HG03342 (cell line): ENCODE results near the gene ARGFX.
"Not testable (repeated sequence)": the region's sequence is repeated elsewhere in the genome, so short reads cannot be mapped to it uniquely, and the experiment has no call there.

Experiments used
- ATAC-seq: cut with Tn5 transposase; IDR thresholded peaks from one replicate; pipeline ENCODE4 v1.9.1; 2021; ENCODE audit warnings: mild to moderate bottlenecking, moderate library complexity; ENCODE audit not compliant: unreplicated experiment

ARGFX gene

GRCh38 chr3:121598564-121598963 lies 30.8 kb downstream of the ARGFX start:
- ATAC-seq, result no peak

GRCh38 chr3:121599900-121600299 lies 32.2 kb downstream of the ARGFX start:
- not testable (repeated sequence) for ATAC-seq

GRCh38 chr3:121601212-121601812 lies 33.6 kb downstream of the ARGFX start:
- no peak for ATAC-seq

GRCh38 chr3:121604759-121605158 lies 37.0 kb downstream of the ARGFX start:
- no peak for ATAC-seq

GRCh38 chr3:121606106-121606505 lies 38.4 kb downstream of the ARGFX start:
- ATAC-seq, result no peak
